Activated T-helper 1 cell treated with anti-CD3 and anti-CD28 coated beads, Interleukin-2, amount 50 U/mL, for 16 hours (primary cell): Measurements from ENCODE around the gene PTPRH.
"Not testable (repeated sequence)": the region's sequence is repeated elsewhere in the genome, so short reads cannot be mapped to it uniquely, and the experiment has no call there.

Source experiments
- DNase-seq, 2 donors: peaks; one replicate each; pipeline ENCODE4 v3.0.0-alpha.2; 2020; ENCODE audit warnings: low read depth in 1 of 2, low spot score in 1 of 2

Gene PTPRH

GRCh38 chr19:55161571-55162322 lies 47.6 kb downstream of the PTPRH start:
- no peak for DNase-seq

DNA sequence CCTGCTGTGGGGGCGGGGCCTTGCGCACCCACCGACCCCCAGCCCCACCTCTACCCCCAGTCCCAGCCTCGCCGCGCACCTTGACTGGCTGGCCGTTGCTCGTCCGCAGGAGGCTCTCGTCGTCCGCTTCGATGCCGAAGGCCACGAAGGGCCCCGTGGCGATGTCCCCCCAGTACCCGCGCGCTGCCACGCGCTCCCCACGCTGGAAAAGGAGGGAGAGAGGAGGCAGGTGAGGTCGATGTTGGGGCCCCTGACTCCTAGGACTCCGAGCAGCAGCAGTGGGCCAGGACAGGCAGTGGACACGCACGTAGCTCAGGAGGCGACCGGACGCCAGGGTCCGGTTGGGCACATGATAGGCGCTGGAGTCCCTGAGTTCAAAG lies 48.3 kb downstream of the PTPRH start:
- no peak for DNase-seq

DNA sequence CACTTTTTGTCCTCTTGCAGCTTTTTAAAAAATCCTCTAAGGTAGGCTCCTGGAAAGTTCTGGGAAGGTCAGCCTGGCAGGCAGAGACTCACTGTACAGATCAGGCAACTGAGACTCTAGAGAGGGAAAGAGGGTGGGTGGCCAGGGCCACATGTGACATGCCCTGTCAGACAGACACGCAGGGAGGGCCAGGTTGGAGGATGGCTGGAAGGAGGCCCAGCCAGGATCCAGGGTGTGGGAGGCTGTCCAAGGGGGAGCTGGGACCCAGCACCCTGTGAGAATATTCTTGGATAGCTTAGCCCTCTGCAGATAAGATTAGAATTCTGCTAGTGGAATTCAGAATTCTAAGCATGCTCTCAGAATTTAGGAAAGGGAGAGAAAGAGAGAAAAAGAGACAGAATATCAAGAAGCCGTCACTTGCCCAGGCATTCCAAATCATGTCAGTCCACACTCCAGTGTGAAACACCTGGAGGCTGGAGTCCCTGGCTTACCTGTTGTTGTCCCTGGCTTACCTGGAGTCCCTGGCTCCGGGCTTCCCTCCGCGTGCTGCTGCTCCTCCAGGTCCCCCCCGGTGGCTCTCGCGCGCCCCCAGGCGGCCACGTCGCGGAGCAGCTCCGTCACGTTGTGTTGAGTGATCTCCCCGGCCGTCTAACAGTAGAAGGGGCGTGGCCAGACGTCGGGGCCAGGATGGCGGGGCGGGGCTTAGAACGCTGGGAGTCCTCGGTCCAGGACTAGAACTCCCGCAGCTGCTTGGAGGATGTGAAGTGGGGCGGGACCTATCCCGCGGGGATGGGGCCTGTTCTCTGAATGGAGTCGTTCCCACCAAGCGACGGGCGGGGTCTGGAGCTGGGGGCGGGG lies 48.9 kb downstream of the PTPRH start:
- DNase-seq: peak; percentile 59 to 73

DNA sequence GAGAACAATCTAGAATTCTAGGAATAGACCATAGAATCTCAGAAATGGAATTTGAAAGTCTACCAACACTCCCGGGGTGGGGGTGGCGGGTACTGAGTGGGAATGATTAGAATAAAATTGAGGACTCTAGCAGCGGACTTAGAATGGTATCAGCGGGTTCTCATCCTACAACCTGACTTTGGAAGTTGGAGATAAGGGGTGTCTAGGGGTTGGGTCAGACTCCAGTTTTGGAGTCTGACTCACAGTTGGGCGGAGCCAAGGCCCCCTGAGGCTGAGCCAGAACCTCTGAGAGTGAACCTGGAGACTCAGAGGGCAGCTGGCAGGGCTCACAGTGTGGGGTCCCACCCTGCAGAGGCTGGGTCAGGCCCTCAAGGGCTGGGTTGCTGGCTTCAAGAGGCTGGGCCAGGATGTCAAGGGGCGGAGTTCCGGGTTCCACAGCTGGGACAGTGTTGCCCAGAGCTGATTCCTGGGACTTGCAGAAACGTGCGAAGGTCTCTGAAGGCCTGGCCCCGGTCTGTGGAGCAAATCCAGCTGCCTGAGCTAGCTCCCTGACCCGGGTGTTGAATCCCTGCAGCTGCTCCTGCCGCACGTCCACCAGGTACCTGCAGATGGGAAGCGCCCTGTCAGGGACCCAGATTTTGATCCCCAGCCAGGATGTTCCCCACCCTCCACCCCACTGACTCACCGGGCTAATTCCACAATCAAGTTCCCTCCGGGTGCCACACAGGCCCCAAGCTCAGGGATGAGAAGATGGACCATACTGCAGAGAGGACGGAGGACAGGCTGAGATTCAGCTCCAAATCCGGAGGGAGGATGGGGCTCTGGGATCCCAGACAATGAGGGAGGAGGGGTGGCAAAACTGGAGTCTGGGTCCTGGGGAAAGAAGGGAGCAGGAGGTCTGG lies 50.2 kb downstream of the PTPRH start:
- no peak for DNase-seq

DNA sequence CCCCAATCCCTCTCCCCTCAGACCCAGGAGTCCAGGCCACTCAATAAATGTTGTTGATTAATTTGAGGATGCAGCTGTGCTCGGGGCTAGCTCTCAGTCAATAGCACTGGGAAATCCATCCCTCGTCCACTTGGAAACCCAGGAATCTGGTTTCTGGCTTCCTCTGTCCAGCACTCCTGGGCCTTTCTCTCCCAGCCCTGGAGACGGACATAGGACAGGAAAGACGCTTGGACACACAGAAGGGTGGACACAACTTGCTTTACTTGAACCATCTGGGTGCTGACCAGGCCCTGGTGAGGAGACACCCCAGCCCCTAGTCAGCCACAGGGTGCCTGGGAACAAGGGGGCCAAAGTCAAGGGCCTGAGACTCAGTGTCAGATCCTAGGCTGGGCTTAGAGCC lies 50.9 kb downstream of the PTPRH start:
- no peak for DNase-seq

DNA sequence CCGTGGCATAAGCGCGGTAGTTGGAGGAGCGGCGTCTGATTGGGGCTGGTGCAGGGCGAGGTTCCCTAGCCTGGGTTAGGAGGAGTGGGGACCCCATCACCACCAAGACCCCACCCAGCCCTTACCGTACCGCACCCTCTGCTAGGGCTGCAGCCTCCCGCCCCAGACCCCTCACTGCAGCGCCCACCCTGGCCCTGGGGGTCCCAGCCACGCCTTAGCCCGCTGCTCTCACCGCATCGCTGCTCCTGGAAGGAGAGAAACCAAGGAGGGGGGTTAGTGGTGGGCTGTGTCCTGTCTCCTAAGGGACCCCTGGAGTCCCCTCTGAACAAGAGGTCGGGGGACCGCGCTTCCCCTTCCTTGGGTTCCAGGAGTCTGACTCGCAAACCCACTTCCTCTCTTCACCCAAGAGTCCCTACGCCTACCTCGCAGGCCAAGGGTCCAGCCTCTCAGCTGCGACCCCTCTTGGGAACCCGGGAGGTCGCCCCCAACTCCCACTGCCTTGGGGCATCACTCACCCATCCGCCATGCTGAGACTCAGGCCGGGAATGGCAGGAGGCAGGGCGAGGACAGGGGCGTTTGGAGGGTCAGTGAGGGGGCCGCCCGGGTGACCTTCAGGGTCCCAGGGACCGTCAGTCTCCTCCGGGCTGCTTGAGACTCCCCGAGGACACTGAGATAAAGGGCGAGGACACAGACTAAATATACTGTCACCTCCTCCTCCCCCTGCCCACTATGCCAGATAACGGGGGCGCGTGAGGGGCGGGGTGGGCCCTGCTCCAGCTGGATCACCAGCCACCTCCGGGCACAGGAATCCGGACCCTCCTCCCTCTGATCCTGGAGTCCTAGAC lies 52.0 kb downstream of the PTPRH start, which contains the start of gene TNNI3:
Gene TNNI3 (minus strand): TSS at position 669 of the 845 bp plus-strand sequence. CDS start 143 bp downstream, at position 526.
- no peak for DNase-seq

- DNase-seq: no peak
These were observed 52.9 kb downstream of the PTPRH start for GRCh38 chr19:55156202-55157063.

DNA sequence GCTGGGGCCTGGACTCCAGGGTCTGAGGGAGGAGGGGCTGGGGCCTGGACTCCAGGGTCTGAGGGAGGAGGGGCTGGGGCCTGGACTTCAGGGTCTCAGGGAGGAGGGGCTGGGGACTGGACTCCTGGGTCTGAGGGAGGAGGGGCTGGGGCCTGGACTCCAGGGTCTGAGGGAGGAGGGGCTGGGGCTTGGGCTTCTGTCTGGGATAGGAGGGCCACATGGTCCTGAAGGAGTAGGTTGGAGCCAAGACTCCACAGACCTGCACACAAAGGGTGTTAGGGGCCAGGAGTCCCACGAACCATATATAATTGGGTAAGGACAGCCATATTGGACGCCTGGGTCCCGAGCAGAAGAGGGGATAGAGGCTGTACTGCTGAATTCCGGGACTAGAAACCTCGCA lies 53.5 kb downstream of the PTPRH start:
- not testable (repeated sequence) for DNase-seq

DNA sequence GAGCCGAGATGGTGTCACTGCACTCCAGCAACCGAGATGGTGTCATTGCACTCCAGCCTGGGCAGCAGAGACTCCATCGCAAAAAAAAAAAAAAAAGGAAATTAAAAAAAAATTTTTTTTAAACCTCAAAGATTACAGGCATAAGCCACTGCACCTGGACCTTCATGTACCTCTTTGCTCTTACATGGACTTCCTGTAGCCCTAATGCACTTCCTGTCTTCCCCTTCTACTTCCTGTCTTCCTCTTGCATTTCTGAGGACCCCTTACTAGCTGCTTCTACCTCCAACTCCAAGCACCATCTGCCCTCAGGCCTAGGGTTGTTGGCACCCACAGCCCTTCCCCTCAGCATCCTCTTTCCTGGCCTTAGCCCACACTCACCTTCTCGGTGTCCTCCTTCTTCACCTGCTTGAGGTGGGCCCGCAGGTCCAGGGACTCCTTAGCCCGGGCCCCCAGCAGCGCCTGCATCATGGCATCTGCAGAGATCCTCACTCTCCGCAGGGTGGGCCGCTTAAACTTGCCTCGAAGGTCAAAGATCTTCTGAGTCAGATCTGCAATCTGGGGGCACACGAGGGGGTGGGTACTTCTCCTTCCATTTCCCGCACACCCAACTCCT lies 55.5 kb downstream of the PTPRH start:
- no peak for DNase-seq

GRCh38 chr19:55152017-55152416 lies 57.3 kb downstream of the PTPRH start:
- DNase-seq: no peak

DNA sequence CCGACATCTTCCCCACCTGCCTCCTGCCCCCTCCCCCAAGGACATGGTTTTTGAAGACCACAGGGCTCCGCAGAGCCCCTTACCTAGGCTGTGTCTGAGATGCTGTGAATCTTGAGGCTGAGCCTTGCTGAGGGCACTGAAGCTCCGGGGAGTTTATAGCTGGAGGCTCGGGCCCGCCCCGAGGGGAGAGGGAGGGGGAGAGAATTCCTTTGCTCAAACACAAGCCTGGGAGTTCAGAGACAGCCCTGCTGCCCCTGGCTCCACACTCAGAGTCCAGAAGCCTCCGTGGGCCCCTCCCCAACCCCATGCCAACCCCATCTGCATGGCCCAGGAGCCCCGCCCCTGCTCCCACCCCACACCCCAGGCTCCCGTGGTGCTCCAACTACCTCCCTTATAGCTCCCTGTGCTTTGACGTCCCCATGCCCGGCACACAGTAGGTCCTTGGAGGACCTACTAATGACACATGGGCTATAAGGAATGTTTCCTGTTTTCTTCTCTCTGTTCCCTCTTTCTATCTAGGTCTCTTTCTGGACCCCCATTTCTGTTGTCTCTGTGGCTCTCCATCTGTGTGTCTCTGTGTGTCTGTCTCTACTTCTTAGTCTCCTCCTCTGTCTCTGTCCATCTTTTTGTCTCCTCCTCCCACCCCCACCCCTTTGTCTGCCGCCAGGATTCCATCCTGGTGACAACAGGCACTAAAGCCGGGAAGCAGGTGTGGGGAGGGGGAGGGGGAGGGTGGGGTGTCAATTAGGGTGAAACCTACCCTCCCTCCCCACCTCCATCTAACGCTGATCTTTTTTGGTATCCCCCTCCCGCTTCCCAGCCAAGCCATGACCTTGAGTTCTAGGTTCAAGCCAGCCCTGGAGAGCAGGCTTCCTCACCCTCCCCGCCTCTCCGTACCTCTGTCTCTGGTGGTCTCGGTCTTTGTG lies 60.0 kb downstream of the PTPRH start, which contains the start of gene TNNT1:
Gene TNNT1 (minus strand): TSS at position 129 of the 926 bp plus-strand sequence. CDS start 2,049 bp downstream, outside the sequence.
- DNase-seq: no peak

- no peak for DNase-seq
These were observed 61.6 kb downstream of the PTPRH start for GRCh38 chr19:55147545-55148251.

DNA sequence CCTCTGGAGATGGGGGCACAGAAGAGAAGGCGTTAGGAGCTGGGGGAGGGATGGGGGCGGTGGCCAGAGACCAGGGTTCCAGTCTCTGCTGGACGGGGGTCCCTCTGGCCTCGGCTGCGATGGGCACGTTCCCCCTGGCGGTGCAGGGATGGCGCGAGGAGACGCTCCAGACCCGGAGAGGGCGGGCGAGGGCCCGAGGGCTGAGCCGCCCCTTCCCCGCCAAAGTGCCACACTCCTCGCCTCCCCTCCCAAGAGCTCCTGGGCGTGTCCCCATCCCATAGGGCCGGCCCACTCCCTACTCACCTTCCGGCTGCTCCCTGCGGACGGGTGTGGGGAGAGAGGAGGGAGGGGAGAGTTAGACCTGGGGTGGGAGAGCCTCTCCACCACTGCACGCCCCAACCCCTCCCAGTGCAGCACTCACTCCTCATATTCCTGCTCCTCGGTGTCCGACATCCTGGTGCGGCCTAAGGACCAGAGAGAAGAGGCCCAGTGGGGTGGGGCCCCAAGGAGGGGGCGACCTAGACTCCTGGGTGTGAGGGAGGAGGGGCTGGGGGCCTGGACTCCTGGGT lies 62.5 kb downstream of the PTPRH start:
- no peak for DNase-seq

DNA sequence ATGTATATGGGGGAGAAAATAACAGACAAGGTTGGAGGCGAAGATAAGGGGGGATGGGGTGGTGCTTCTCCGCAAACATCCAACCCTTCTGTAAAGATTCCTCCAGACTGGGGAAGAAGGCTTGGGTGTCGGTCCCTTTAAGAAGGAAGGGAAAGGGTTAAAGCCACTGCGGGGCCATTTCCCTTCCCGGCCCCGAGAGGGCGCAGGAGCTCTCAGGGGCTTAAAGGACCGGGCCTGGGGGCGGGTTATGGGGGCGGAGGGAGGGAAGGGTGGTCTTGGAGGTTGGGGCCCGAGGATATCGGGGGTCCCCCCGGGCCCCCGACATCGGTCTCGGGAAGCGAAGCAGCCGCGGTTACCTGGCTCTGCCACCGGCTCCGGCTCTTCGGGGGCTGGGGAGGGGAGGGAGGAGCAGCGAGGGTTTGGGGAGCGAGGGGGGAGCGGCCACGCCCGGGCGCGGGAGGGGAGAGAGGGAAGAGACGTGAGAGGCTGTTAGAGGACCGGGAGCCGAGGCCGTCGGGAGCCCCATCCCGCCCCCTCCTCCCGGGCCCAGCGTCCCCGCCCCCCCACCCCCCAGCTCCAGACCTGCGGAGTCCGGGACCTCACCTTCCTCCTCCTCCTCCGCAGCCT lies 63.1 kb downstream of the PTPRH start:
- DNase-seq: no peak

DNA sequence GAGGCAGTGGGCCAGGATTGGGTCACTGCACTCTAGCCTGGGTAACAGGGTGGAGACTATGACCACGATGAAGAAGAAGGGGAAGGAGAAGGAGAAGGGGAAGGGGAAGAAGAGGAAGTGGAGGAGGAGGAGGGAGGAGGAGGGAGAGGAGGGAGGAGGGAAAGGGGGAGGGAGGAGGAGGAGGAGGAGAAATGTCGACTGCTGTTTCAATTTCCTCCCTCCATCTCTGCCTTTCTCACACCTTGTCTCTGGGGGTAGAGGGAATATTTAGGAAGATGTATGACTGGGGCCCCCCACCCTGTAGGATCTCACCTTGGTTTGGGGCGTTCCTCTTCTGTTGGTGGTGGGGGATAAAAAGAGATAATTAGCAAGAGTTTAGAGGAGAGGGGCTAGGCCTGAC lies 64.1 kb downstream of the PTPRH start:
- no peak for DNase-seq

DNA sequence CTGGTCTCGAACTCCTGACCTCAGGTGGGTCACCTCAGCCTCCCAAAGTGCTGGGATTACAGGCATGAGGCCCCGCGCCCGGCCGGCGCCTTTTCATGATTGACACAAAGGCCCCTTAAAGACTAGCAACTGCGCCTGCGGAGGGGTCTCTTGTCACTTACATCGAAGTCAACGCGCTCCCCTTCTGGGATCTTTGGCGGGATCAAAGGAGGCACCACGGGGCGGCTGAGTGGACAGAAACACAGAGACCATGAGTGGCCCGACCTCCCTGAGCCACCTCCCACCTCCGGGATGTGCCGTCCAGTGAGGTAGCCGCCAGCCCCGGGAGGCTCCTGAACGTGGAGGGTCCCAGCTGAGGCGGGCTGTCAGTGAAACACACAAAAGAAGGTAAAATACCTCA lies 67.6 kb downstream of the PTPRH start:
- DNase-seq: no peak
